ENCODE data around the gene COMMD6.
A peak's percentile ranks its signal among the peaks of the same experiment; 100 is the strongest.
"Not testable (repeated sequence)": the region's sequence is repeated elsewhere in the genome, so short reads cannot be mapped to it uniquely, and the experiment has no call there.

Gene COMMD6

GRCh38 chr13:75537401-75538365 is at the start of gene COMMD6:
COMMD6 (minus strand) TSS chr13:75537841; CDS start chr13:75537805, 36 bp downstream.
- DNase-seq, result peak; percentile 82

GRCh38 chr13:75585153-75585552 is 47.5 kb upstream of the COMMD6 start:
- DNase-seq, result no peak

GRCh38 chr13:75583091-75583490 is 45.5 kb upstream of the COMMD6 start:
- DNase-seq, result no peak

- DNase-seq, result no peak
Measured at GRCh38 chr13:75581874-75582640, 44.4 kb upstream of the COMMD6 start.

- DNase-seq, result no peak
Measured at GRCh38 chr13:75579529-75579928, 41.9 kb upstream of the COMMD6 start.

GRCh38 chr13:75569576-75569975 is 31.9 kb upstream of the COMMD6 start:
- DNase-seq, result no peak

- DNase-seq, result no peak
Measured at GRCh38 chr13:75566658-75567057, 29.0 kb upstream of the COMMD6 start.

GRCh38 chr13:75558145-75558840 is 20.7 kb upstream of the COMMD6 start:
- no peak for DNase-seq

GRCh38 chr13:75556961-75557360 is 19.3 kb upstream of the COMMD6 start:
- DNase-seq, result no peak

- DNase-seq, result no peak
Measured at GRCh38 chr13:75555836-75556235, 18.2 kb upstream of the COMMD6 start.

- DNase-seq, result no peak
Measured at GRCh38 chr13:75554981-75555380, 17.3 kb upstream of the COMMD6 start.

GRCh38 chr13:75554464-75554863 is 16.8 kb upstream of the COMMD6 start:
- DNase-seq, result no peak

- no peak for DNase-seq
Measured at GRCh38 chr13:75550159-75550567, 12.5 kb upstream of the COMMD6 start.

- peak; percentile 94 for DNase-seq
Measured at GRCh38 chr13:75549262-75550158, 11.9 kb upstream of the COMMD6 start, which contains the start of gene UCHL3. UCHL3 (plus strand) TSS chr13:75549791; CDS start chr13:75549821, 30 bp downstream.

GRCh38 chr13:75547917-75548316 is 10.3 kb upstream of the COMMD6 start:
- no peak for DNase-seq

- not testable (repeated sequence) for DNase-seq
Measured at GRCh38 chr13:75545386-75545785, 7.7 kb upstream of the COMMD6 start.

GRCh38 chr13:75544681-75545330 is 7.2 kb upstream of the COMMD6 start:
- DNase-seq, result no peak

GRCh38 chr13:75541961-75542360 is 4.3 kb upstream of the COMMD6 start:
- DNase-seq, result no peak

- no peak for DNase-seq
Measured at GRCh38 chr13:75541287-75541686, 3.6 kb upstream of the COMMD6 start.

- DNase-seq, result no peak
Measured at GRCh38 chr13:75533861-75534260, 3.8 kb downstream of the COMMD6 start.

- no peak for DNase-seq
Measured at GRCh38 chr13:75530549-75530961, 7.1 kb downstream of the COMMD6 start.
